BJ (cell line): ENCODE results near the gene SORBS1. TPM values are rescaled to one million over a fixed set of nuclear protein-coding genes. Genes with fewer than 3 reads are reported as not detected.

ENCODE experiments used
- CTCF ChIA-PET: fragments of 350-600 bp; formaldehyde crosslinking; extraction: SDS; loops from one replicate; lab custom pipeline; 2021; ENCODE audit warnings: antibody characterized with exemption, inconsistent platforms; lab: Yijun Ruan, JAX
- POLR2A ChIA-PET: fragments of 300-600 bp; sonication (Branson Sonifier 250); formaldehyde crosslinking; extraction: SDS; loops from one replicate; lab custom pipeline; 2021; ENCODE audit warnings: antibody characterized with exemption; lab: Charles Lee
- DNase-seq: peaks from one replicate; pipeline ENCODE4 v3.0.0-alpha.2; 2011; ENCODE audit warnings: low read depth
- H3K27me3 ChIP-seq: 2 replicates; pipeline ENCODE4 v1.6.0; 2011; ENCODE audit warnings: low read length; ENCODE audit not compliant: control insufficient read depth, insufficient read depth
- H3K36me3 ChIP-seq: 2 replicates; pipeline ENCODE4 v1.5.1; 2011; ENCODE audit warnings: low read length; ENCODE audit not compliant: control insufficient read depth, insufficient read depth
- H3K4me3 ChIP-seq: 2 replicates; pipeline ENCODE4 v1.5.1; 2011; ENCODE audit warnings: low read depth, mild to moderate bottlenecking, control low read depth, low read length
- CTCF ChIP-seq: IDR thresholded peaks from 2 replicates; pipeline ENCODE4 v1.5.1; 2011; ENCODE audit warnings: low read depth, mild to moderate bottlenecking, control low read depth, inconsistent platforms, low read length, moderate library complexity; ENCODE audit not compliant: insufficient read depth
- polyA minus RNA-seq: library from RNA; depleted of rRNA, polyadenylated mRNA; stranded (reverse); fragments of >200 nt; gene quantifications from 2 replicates; pipeline ENCODE4 v1.2.3, GENCODE V29; 2011; rRNA and poly(A)+ RNA removed
- polyA plus RNA-seq: library from polyadenylated mRNA; depleted of rRNA; stranded (reverse); fragments of >200 nt; gene quantifications from 2 replicates; pipeline ENCODE4 v1.2.3, GENCODE V29; 2011; rRNA removed

The SORBS1 gene
- polyA plus RNA-seq (1.1 and 1.8 TPM in 2 replicates), polyA minus RNA-seq (0.93 and 1.1 TPM in 2 replicates)

GRCh38 chr10:95561177-95561863 is at the start of gene SORBS1:
TSS of gene SORBS1 (minus strand) at chr10:95561371. CDS start at chr10:95441135, 120,236 bp downstream.
- no peak for TF ChIP-seq CTCF
- POLR2A ChIA-PET, result no interaction called here
- CTCF ChIA-PET, result interaction anchor here (1.3 kb wide), 1 partner anchor 131 kb away, joined by 4 read pairs; no protein-coding TSS in a partner anchor

GRCh38 chr10:95610727-95611126 is 49.6 kb upstream of the SORBS1 start:
- Histone ChIP-seq H3K4me3 (no peak overlapping the region), H3K36me3 (peaks cover 43% of the 10 kb centered on the region), H3K27me3 (no peaks in the 10 kb centered on the region)
- ChIA-PET POLR2A (no interaction called here), CTCF (no interaction called here)
- TF ChIP-seq CTCF, result no peak
- DNase-seq, result no peak

More at GRCh38 chr10:95561177-95561863, at the start of gene SORBS1:
- DNase-seq, result peak; percentile 69
- Histone ChIP-seq H3K27me3 (peaks cover 4% of the 10 kb centered on the region), H3K36me3 (no peaks in the 10 kb centered on the region), H3K4me3 (peak within 1 kb of the TSS; percentile 70)

- H3K36me3 ChIP-seq, result peaks cover 30% of the 10 kb centered on the region
- DNase-seq, result no peak
- no peak for TF ChIP-seq CTCF
- ChIA-PET CTCF (interaction anchor here (10.3 kb wide), 1 partner anchor 175 kb away, joined by 166 read pairs; no protein-coding TSS in a partner anchor), POLR2A (no interaction called here)
- H3K27me3 ChIP-seq, result no peaks in the 10 kb centered on the region
- H3K4me3 ChIP-seq, result no peak overlapping the region
These were observed 45.8 kb upstream of the SORBS1 start for GRCh38 chr10:95606922-95607321.

- TF ChIP-seq CTCF, result no peak
- CTCF ChIA-PET, result interaction anchor here (0.9 to 10.3 kb wide), 7 partner anchors 159 to 362 kb away, joined by 3 to 166 read pairs (median 5); no protein-coding TSS in a partner anchor
- peaks cover 16% of the 10 kb centered on the region for H3K36me3 ChIP-seq
- no peaks in the 10 kb centered on the region for H3K27me3 ChIP-seq
- POLR2A ChIA-PET, result interaction anchor here (0.5 kb wide), 1 partner anchor 922 kb away, joined by 3 read pairs; no protein-coding TSS in a partner anchor
- no peak overlapping the region for H3K4me3 ChIP-seq
- no peak for DNase-seq
These were observed 44.0 kb upstream of the SORBS1 start for GRCh38 chr10:95605163-95605562.

- TF ChIP-seq CTCF, result no peak
- no peaks in the 10 kb centered on the region for H3K27me3 ChIP-seq
- DNase-seq, result no peak
- H3K4me3 ChIP-seq, result no peak overlapping the region
- POLR2A ChIA-PET, result no interaction called here
- H3K36me3 ChIP-seq, result peaks cover 13% of the 10 kb centered on the region
- CTCF ChIA-PET, result interaction anchor here (0.7 to 10.3 kb wide), 11 partner anchors 19 to 361 kb away, joined by 3 to 166 read pairs (median 4); no protein-coding TSS in a partner anchor
These were observed 43.5 kb upstream of the SORBS1 start for GRCh38 chr10:95604630-95605029.
